ENCODE results near the gene FRAS1. TPM values are rescaled to one million over a fixed set of nuclear protein-coding genes. Genes with fewer than 3 reads are reported as not detected.
A peak's percentile ranks its signal among the peaks of the same experiment; 100 is the strongest.
"Not testable (repeated sequence)": the region's sequence is repeated elsewhere in the genome, so short reads cannot be mapped to it uniquely, and the experiment has no call there.

FRAS1 gene
- total RNA-seq, 1 experiment from 2014 or later: 3.4 TPM

DNA sequence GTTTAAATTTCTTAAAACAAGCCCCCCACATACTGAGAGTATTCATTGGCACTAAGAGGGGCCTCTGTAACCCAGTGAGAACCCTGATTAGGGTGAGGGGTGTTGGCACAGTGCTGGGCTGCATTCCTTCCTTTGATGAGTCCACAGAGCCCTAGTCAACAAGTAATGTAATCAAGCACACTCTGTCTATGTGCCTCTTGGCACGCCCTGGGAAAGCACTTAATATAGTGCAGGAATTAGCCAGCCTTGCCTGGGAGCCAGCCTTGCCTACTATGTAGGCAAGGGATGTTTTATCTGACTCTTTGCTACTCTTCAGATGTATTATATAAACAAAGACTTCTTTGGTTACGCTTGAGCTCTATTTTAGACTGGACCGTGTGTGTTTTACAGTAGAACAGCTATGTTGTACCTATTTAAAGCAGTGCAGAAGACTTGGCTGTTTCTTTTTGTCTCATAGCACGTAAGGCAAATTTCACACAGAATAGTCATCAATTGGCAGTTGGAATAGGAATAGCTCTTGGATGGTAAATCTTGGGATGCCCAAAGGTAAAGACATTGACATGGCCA lies 64.3 kb downstream of the FRAS1 start:
- Histone ChIP-seq H3F3A (ENCODE audit: low read length, unreplicated experiment) (no peaks in the 10 kb centered on the region), H3K27ac (ENCODE audit: low read length) (no peak overlapping the region), H4K20me1 (ENCODE audit: low read length) (no peaks in the 10 kb centered on the region), H3K4me1 (ENCODE audit: insufficient read depth, low read length) (no peaks in the 10 kb centered on the region), H3K27me3 (ENCODE audit: low read length) (no peaks in the 10 kb centered on the region), H3K9ac (ENCODE audit: low read length) (no peak overlapping the region), H3K9me3 (ENCODE audit: low read length) (no peaks in the 10 kb centered on the region), H2AFZ (ENCODE audit: low read length) (no peak overlapping the region), H3K4me3 (ENCODE audit: low read length) (no peak overlapping the region), H3K79me2 (ENCODE audit: low read length) (no peaks in the 10 kb centered on the region), H3K36me3 (ENCODE audit: low read depth, low read length) (no peaks in the 10 kb centered on the region), H3K9me2 (replicated peaks; ENCODE audit: low read length) (no peaks in the 10 kb centered on the region), H3K4me2 (ENCODE audit: low read length) (no peak overlapping the region)
- TF ChIP-seq EZH2phosphoT487 (IDR thresholded peaks at IDR 0.05; ENCODE audit: borderline replicate concordance, low read length): no peak
- TF ChIP-seq CTCF (conservative IDR thresholded peaks at IDR 0.05; ENCODE audit: low read depth, low read length): no peak
- TF ChIP-seq EZH2 (IDR thresholded peaks at IDR 0.05; ENCODE audit: low read length, unreplicated experiment): no peak
- no TSS peak for BruUV-seq (replicated peaks)
- ChIA-PET POLR2A (ENCODE audit: unreplicated experiment) (no interaction called here), CTCF (no interaction called here)
- intact Hi-C loops (cut with micrococcal nuclease): no loop called here
- ATAC-seq: no peak
- no peak for DNase-seq

GRCh38 chr4:78125834-78126331 lies 68.8 kb downstream of the FRAS1 start:
- H3K4me3 ChIP-seq (ENCODE audit: low read length); POLR2A ChIA-PET (ENCODE audit: unreplicated experiment); H3F3A ChIP-seq (ENCODE audit: low read length, unreplicated experiment); H3K9me3 ChIP-seq (ENCODE audit: low read length); H3K27ac ChIP-seq (ENCODE audit: low read length); H3K9me2 ChIP-seq (replicated peaks; ENCODE audit: low read length); H4K20me1 ChIP-seq (ENCODE audit: low read length); H3K9ac ChIP-seq (ENCODE audit: low read length); H3K36me3 ChIP-seq (ENCODE audit: low read depth, low read length); H3K27me3 ChIP-seq (ENCODE audit: low read length); H3K4me2 ChIP-seq (ENCODE audit: low read length); ATAC-seq; H3K4me1 ChIP-seq (ENCODE audit: insufficient read depth, low read length); CTCF ChIA-PET; H3K79me2 ChIP-seq (ENCODE audit: low read length); H2AFZ ChIP-seq (ENCODE audit: low read length); intact Hi-C loops (cut with micrococcal nuclease); BruUV-seq (replicated peaks): not testable (repeated sequence)
- peak; percentile 7 for DNase-seq

DNA sequence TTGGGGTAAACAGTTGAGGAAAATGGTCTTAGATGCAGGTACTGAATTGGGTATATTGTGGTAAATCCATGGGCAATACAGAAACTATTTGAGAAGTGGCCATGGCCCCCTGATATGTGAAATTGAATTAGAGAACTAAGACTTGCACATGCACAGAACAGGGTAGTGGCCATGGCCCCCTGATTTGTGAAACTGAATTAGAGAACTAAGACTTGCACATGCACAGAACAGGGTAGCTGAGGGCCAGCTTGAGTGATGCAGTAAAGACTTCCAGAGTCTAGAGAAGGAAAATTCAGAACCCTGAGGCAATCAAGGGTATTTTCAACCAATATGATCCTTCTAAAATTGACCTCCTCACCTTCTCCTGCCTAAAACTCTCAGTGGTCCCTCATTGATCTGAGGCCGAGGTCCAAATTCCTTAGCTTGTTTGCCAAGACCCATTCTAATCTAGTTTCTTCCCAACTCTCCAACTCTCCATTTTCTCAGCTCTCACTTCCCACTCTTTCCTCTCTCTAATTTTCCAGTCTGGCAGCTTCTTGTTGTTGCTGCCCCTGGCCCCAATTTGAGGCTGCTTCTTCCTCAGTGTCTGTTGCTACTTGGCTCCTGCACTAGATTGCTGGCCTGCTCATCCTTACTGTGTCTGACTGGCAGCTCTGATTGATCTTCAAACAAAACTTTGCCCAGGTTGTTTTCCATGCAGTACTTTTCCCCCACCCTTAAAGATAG lies 72.4 kb downstream of the FRAS1 start:
- Histone ChIP-seq H3K9me3 (ENCODE audit: low read length) (no peaks in the 10 kb centered on the region), H3K4me2 (ENCODE audit: low read length) (no peak overlapping the region), H3K27ac (ENCODE audit: low read length) (no peak overlapping the region), H2AFZ (ENCODE audit: low read length) (no peak overlapping the region), H3K36me3 (ENCODE audit: low read depth, low read length) (no peaks in the 10 kb centered on the region), H3K9me2 (replicated peaks; ENCODE audit: low read length) (no peaks in the 10 kb centered on the region), H3K79me2 (ENCODE audit: low read length) (no peaks in the 10 kb centered on the region), H3K9ac (ENCODE audit: low read length) (no peak overlapping the region), H3K4me1 (ENCODE audit: insufficient read depth, low read length) (no peaks in the 10 kb centered on the region), H3K27me3 (ENCODE audit: low read length) (no peaks in the 10 kb centered on the region), H4K20me1 (ENCODE audit: low read length) (no peaks in the 10 kb centered on the region), H3F3A (ENCODE audit: low read length, unreplicated experiment) (no peaks in the 10 kb centered on the region), H3K4me3 (ENCODE audit: low read length) (no peak overlapping the region)
- no TSS peak for BruUV-seq (replicated peaks)
- intact Hi-C loops (cut with micrococcal nuclease): no loop called here
- ATAC-seq: no peak
- ChIA-PET POLR2A (ENCODE audit: unreplicated experiment) (no interaction called here), CTCF (no interaction called here)
- TF ChIP-seq EZH2 (IDR thresholded peaks at IDR 0.05; ENCODE audit: low read length, unreplicated experiment) (no peak), CTCF (conservative IDR thresholded peaks at IDR 0.05; ENCODE audit: low read depth, low read length) (no peak), EZH2phosphoT487 (IDR thresholded peaks at IDR 0.05; ENCODE audit: borderline replicate concordance, low read length) (no peak)
- DNase-seq: no peak

All from PC-3 (cell line).